H9 (cell line): ENCODE results near the gene B3GALT5. TPM values are rescaled to one million over a fixed set of nuclear protein-coding genes. Genes with fewer than 3 reads are reported as not detected.
A peak's percentile ranks its signal among the peaks of the same experiment; 100 is the strongest.

ENCODE experiments used
- DNase-seq: peaks from one replicate; pipeline ENCODE4 v3.0.0-alpha.2; 2017
- H2AFZ ChIP-seq: one replicate; pipeline ENCODE4 v1.6.1; 2013; ENCODE audit warnings: mild to moderate bottlenecking, low read length, control low read depth, moderate library complexity
- H2AK5ac ChIP-seq: 2 replicates; pipeline ENCODE4 v1.6.1; 2013; ENCODE audit warnings: low read length, control low read depth, mixed read lengths; ENCODE audit not compliant: insufficient read length
- H2BK120ac ChIP-seq: one replicate; pipeline ENCODE4 v1.6.1; 2013; ENCODE audit warnings: low read depth, mild to moderate bottlenecking, low read length, control low read depth, inconsistent platforms; ENCODE audit not compliant: poor library complexity, severe bottlenecking
- H2BK12ac ChIP-seq: 2 replicates; pipeline ENCODE4 v1.6.1; 2013; ENCODE audit warnings: low read length, control low read depth, mixed read lengths, low read depth; ENCODE audit not compliant: insufficient read length
- H2BK15ac ChIP-seq: 2 replicates; pipeline ENCODE4 v1.6.1; 2013; ENCODE audit warnings: low read depth, low read length, control low read depth
- H2BK20ac ChIP-seq: one replicate; pipeline ENCODE4 v1.6.1; 2013; ENCODE audit warnings: low read depth, mild to moderate bottlenecking, low read length, control low read depth, inconsistent platforms; ENCODE audit not compliant: poor library complexity, severe bottlenecking
- H2BK5ac ChIP-seq: 2 replicates; pipeline ENCODE4 v1.6.1; 2013; ENCODE audit warnings: low read length, control low read depth, mixed read lengths; ENCODE audit not compliant: insufficient read length
- H3K14ac ChIP-seq: 2 replicates; pipeline ENCODE4 v1.6.1; 2013; ENCODE audit warnings: low read length, control low read depth; ENCODE audit not compliant: insufficient read depth
- H3K18ac ChIP-seq: 2 replicates; pipeline ENCODE4 v1.6.1; 2013; ENCODE audit warnings: low read depth, mild to moderate bottlenecking, mixed read lengths, low read length, control low read depth; ENCODE audit not compliant: insufficient read length
- H3K23ac ChIP-seq: 2 replicates; pipeline ENCODE4 v1.6.1; 2013; ENCODE audit warnings: low read length, control low read depth, mixed read lengths, low read depth; ENCODE audit not compliant: insufficient read length
- H3K23me2 ChIP-seq: 2 replicates; pipeline ENCODE4 v1.6.1; 2013; ENCODE audit warnings: low read depth, mild to moderate bottlenecking, mixed read lengths, low read length, control low read depth; ENCODE audit not compliant: insufficient read length, poor library complexity, severe bottlenecking
- H3K27ac ChIP-seq: 2 replicates; pipeline ENCODE4 v1.5.1; 2013; ENCODE audit warnings: low read length, control low read depth, mixed read lengths, low read depth; ENCODE audit not compliant: insufficient read length
- H3K27me3 ChIP-seq: 2 replicates; pipeline ENCODE4 v1.6.1; 2013; ENCODE audit warnings: low read length, control low read depth, inconsistent platforms; ENCODE audit not compliant: insufficient read depth
- H3K4ac ChIP-seq: 2 replicates; pipeline ENCODE4 v1.6.1; 2013; ENCODE audit warnings: low read depth, mild to moderate bottlenecking, control low read depth, inconsistent platforms, low read length, moderate library complexity
- H3K4me1 ChIP-seq: 2 replicates; pipeline ENCODE4 v1.6.1; 2013; ENCODE audit warnings: low read length, control low read depth, inconsistent platforms; ENCODE audit not compliant: insufficient read depth
- H3K4me2 ChIP-seq: 2 replicates; pipeline ENCODE4 v1.6.1; 2013; ENCODE audit warnings: low read length, control low read depth, mixed read lengths; ENCODE audit not compliant: insufficient read length, insufficient read depth
- H3K56ac ChIP-seq: 2 replicates; pipeline ENCODE4 v1.6.1; 2013; ENCODE audit warnings: low read depth, mild to moderate bottlenecking, mixed read lengths, low read length, control low read depth; ENCODE audit not compliant: insufficient read length
- H3K79me1 ChIP-seq: 2 replicates; pipeline ENCODE4 v1.6.1; 2013; ENCODE audit warnings: low read depth, mild to moderate bottlenecking, moderate library complexity, low read length, control low read depth, inconsistent platforms; ENCODE audit not compliant: insufficient read depth, poor library complexity, severe bottlenecking
- H3K79me2 ChIP-seq: 2 replicates; pipeline ENCODE4 v1.6.1; 2013; ENCODE audit warnings: low read length, control low read depth, inconsistent platforms; ENCODE audit not compliant: insufficient read depth
- H3K9ac ChIP-seq: 2 replicates; pipeline ENCODE4 v1.6.1; 2013; ENCODE audit warnings: low read length, control low read depth, mixed read lengths; ENCODE audit not compliant: insufficient read length; ENCODE audit errors: extremely low read depth
- H3K9me3 ChIP-seq: one replicate; pipeline ENCODE4 v1.6.1; 2013; ENCODE audit warnings: low read depth, low read length, inconsistent platforms; ENCODE audit not compliant: control insufficient read depth
- H3T11ph ChIP-seq: one replicate; pipeline ENCODE4 v1.6.1; 2013; ENCODE audit warnings: mild to moderate bottlenecking, low read length, control low read depth, inconsistent platforms
- H4K20me1 ChIP-seq: one replicate; pipeline ENCODE4 v1.6.1; 2013; ENCODE audit not compliant: control insufficient read depth, insufficient read length, insufficient read depth
- H4K5ac ChIP-seq: 2 replicates; pipeline ENCODE4 v1.6.1; 2013; ENCODE audit warnings: low read depth, mild to moderate bottlenecking, mixed read lengths, low read length, control low read depth; ENCODE audit not compliant: insufficient read length
- H4K8ac ChIP-seq: replicated peaks from 2 replicates; pipeline ENCODE4 v1.6.1; 2013; ENCODE audit warnings: low read length, control low read depth, mixed read lengths, low read depth; ENCODE audit not compliant: insufficient read length
- H4K91ac ChIP-seq: 2 replicates; pipeline ENCODE4 v1.6.1; 2013; ENCODE audit warnings: low read depth, mild to moderate bottlenecking, moderate library complexity, mixed read lengths, low read length, control low read depth; ENCODE audit not compliant: insufficient read length
- H3K27ac Mint-ChIP-seq, 3 experiments: 2 replicates in 2 of 3; 3 replicates in 1 of 3; pipeline ENCODE4 v1.8.0; 2020 to 2021; ENCODE audit warnings: mixed read lengths in 3 of 3, mild to moderate bottlenecking in 1 of 3, moderate library complexity in 1 of 3
- H3K27me3 Mint-ChIP-seq: 2 replicates; pipeline ENCODE4 v1.8.0; 2021; ENCODE audit warnings: low read depth, mild to moderate bottlenecking, moderate library complexity, mixed read lengths
- H3K36me3 Mint-ChIP-seq, 3 experiments: 2 replicates in 2 of 3; 3 replicates in 1 of 3; pipeline ENCODE4 v1.8.0; 2020 to 2021; ENCODE audit warnings: low read depth in 3 of 3, mixed read lengths in 3 of 3; ENCODE audit not compliant: insufficient read depth in 1 of 3
- H3K4me1 Mint-ChIP-seq, 2 experiments: 2 replicates each; pipeline ENCODE4 v1.8.0; 2020; ENCODE audit warnings: mixed read lengths in 2 of 2
- H3K4me3 Mint-ChIP-seq, 2 experiments: 2 replicates in 1 of 2; 3 replicates in 1 of 2; pipeline ENCODE4 v1.8.0; 2020 to 2021; ENCODE audit warnings: mild to moderate bottlenecking in 2 of 2, mixed read lengths in 2 of 2, moderate library complexity in 1 of 2
- H3K9me3 Mint-ChIP-seq, 2 experiments: 2 replicates in 1 of 2; 3 replicates in 1 of 2; pipeline ENCODE4 v1.8.0; 2020; ENCODE audit warnings: mild to moderate bottlenecking in 2 of 2, mixed read lengths in 2 of 2, moderate library complexity in 1 of 2
- CTCF ChIP-seq: fragments of 200-600 bp; sonication (generic); conservative IDR thresholded peaks from 3 replicates; pipeline ENCODE4 v1.8.0; 2021; ENCODE audit warnings: antibody characterized with exemption, mild to moderate bottlenecking
- WGBS: extraction: QIAGEN DNeasy Blood & Tissue Kit; methylation state at CpG from one replicate; pipeline ENCODE4 v1.1.7; 2013; ENCODE audit warnings: missing lambda C conversion rate, low lambda C conversion rate, mixed read lengths; ENCODE audit not compliant: insufficient read length; ENCODE audit errors: extremely low coverage; 5-methylcytosine and 5-hydroxymethylcytosine counted together
- total RNA-seq: library from RNA; stranded (reverse); gene quantifications from 2 replicates; pipeline ENCODE4 v1.2.1, GENCODE V29; 2021

The B3GALT5 gene
- total RNA-seq, 1 experiment from 2014 or later: 24.7 TPM

DNA sequence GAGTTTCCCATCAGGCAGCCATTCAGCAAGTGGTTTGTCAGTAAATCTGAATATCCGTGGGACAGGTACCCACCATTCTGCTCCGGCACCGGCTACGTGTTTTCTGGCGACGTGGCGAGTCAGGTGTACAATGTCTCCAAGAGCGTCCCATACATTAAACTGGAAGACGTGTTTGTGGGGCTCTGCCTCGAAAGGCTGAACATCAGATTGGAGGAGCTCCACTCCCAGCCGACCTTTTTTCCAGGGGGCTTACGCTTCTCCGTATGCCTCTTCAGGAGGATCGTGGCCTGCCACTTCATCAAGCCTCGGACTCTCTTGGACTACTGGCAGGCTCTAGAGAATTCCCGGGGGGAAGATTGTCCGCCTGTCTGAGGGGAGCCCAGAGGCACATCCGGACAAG is 48.4 kb downstream of the B3GALT5 start:
- Mint-ChIP-seq H3K27me3 (no peaks in the 10 kb centered on the region), H3K4me3 (no peak overlapping the region), H3K9me3 (no peaks in the 10 kb centered on the region), H3K27ac (peak overlapping the region; percentile 43 to 86 (median 60); a peak in 4 of 7 replicates), H3K36me3 (peaks cover 56 to 85% (median 72%) of the 10 kb centered on the region in 3 experiments), H3K4me1 (peaks cover 26 to 28% of the 10 kb centered on the region in 2 experiments)
- no peak overlapping the region for H4K8ac ChIP-seq
- H3K9ac ChIP-seq: no peak overlapping the region
- H3K14ac ChIP-seq: no peak overlapping the region
- no peaks in the 10 kb centered on the region for H3K23me2 ChIP-seq
- H3K79me2 ChIP-seq: no peaks in the 10 kb centered on the region
- no peak for TF ChIP-seq CTCF
- no peaks in the 10 kb centered on the region for H3K27me3 ChIP-seq
- H3K4me1 ChIP-seq: 0 out of 2 replicates have a peak, but pooled peaks cover 3% of the 10 kb centered on the region
- H4K20me1 ChIP-seq: no peaks in the 10 kb centered on the region
- H2BK120ac ChIP-seq: no peak overlapping the region
- no peak for DNase-seq
- H3K9me3 ChIP-seq: no peaks in the 10 kb centered on the region
- no peak overlapping the region for H3K23ac ChIP-seq
- no peak overlapping the region for H3K18ac ChIP-seq
- H2BK20ac ChIP-seq: no peak overlapping the region
- peaks cover 2% of the 10 kb centered on the region for H3K79me1 ChIP-seq
- H2AK5ac ChIP-seq: no peak overlapping the region
- no peak overlapping the region for H3T11ph ChIP-seq
- H3K56ac ChIP-seq: no peak overlapping the region
- no peak overlapping the region for H2BK15ac ChIP-seq
- no peak overlapping the region for H3K27ac ChIP-seq
- no peak overlapping the region for H3K4ac ChIP-seq
- no peak overlapping the region for H3K4me2 ChIP-seq
- H2BK12ac ChIP-seq: no peak overlapping the region
- no peak overlapping the region for H4K91ac ChIP-seq
- H2BK5ac ChIP-seq: no peak overlapping the region
- no peak overlapping the region for H4K5ac ChIP-seq
- H2AFZ ChIP-seq: no peak overlapping the region
- WGBS: no CpG with 5 or more reads among the region's 18 CpGs
